GM19240 (cell line): ENCODE results near the gene TNNT2.
A peak's percentile ranks its signal among the peaks of the same experiment; 100 is the strongest.

ENCODE experiments used
- DNase-seq: peaks from one replicate; pipeline ENCODE4 v3.0.0; 2011; ENCODE audit warnings: low spot score; ENCODE audit not compliant: insufficient read length

The TNNT2 gene

DNA sequence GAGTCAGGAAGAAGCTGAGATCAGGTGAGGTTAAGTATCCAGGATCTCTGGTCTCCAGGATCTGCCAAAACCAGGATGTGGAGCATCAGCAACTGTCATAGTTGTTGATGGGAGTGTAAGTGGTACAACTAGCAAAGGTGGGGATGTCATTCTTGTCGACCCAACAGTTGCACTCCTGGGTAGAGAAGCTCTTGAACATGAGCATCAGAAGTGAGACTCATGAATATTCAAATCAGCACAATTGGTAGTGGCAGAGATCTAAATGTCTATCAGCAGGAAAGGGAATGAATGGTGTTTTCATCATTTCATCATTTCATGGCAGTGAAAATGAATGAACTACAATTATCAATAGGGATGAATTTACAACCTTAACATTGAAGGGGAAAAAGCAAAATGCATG lies 25.9 kb upstream of the TNNT2 start:
- DNase-seq: no peak

DNA sequence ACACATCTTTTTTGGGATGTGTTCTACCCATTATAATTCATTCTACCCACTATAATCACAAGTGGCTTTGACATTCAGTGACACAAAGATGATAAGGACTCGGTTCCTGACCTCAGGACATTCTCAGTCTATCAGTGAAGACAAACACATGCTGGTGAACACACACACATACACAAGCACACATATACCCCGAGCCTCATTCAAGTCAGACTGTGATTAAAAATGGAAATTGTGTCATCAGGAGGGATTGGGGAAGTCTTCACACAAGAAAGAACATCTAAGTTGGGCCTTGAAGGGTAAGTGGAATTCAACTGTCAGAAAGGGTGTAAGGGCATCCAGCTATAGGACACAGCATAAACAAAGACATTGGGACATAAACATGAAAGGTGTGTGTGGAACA lies 24.2 kb upstream of the TNNT2 start:
- DNase-seq: no peak

DNA sequence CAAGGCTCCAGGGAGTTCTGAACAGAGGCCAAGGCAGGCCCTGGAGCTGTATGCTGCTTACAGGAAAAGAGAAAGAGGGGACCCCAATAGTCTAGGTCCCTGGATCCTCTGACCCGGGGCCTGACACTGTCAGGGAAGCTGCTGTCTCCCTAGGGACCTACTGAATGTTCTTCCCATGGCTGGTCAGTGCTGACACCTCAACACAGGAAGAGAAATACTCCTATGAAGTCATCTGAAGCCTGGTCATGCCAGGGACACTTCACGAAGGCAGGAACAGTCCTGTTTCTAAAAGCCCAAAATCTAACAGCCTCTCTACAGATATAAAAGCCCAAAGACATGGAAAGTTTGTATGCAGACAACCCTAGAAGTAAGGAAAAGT lies 23.4 kb upstream of the TNNT2 start:
- DNase-seq: no peak

DNA sequence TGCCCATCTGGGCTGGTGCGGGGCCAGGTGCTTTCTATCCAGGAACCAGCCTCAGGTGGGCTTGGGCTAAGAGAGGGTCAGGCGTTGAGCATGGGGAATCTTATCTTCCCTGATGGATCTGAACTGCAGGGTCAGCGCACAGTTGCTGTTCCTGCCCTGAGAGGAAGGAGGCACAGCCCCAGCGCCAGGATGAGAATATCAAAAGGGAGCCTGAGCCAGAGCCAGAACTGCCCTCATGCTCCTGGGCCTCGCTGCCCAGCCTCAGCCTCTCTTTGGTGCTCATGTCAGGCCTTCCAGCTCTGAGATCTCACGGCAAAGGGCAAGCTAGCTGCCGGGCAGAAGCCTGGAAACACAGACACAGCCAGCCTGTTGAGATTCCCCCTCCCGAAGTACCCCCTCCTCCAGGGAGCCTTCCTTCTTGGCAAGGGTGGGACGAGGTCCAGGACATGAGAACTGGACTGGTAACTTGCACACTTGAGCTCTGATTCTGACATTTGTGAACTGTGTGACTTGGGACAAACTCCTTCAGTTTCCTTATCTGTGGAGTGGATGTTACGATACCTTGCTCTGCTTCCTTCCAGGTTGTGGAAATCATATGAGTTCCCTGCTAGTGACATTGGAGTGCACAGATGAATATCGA lies 22.9 kb upstream of the TNNT2 start:
- no peak for DNase-seq

DNA sequence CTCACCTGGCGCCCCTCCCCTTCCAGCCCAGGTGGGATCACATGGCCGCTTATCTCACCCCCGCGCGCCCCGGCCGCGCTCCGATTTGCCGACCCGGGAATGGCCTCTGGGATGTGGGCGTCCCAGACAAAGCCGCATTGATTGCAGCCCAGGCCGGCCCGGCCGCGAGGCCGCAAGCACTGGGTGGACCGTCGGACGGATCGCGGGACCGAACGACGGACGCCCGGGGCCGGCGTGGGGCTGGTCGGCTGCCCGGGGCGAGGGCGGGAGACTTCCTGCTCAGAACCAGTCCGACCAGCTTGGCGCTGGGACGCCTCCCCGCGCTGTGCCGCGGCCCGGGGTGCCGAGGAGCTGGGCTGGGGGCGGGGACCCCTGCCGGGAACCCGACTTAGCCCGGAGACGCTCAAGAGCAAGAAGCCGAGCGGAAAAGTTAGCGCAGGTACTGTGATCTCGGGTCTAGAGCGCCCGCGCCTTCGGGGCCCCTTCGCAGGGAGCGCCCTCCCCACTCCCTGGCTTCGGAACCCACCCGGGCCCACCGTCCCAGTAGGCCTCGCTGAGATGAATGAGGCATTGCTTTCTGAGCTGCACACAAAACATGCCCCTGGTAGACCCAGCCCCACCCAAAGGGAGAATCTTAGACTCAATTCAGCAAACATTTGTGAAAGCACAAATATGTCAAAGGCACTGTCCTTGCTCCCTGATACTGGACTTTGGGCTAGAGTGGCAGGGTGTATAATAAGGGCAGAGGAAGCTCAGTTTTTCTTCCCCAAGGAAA lies 22.1 kb upstream of the TNNT2 start:
- no peak for DNase-seq

DNA sequence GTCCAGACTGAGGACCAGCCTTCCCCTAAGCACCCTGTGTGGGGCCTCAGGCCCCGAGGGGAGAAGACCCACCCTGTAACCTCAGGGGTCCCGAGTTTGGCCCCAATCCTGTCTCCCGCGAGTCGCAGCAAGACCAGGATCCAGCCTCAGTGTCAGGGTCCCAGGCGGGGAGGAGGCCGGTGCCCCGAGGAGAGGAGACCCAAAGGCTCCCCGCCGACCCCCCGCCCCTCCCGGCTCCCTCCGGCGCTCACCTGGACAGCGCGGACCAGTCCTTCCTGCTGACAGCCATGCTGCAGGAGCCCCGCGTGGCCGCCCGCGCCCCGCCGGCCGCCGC lies 21.5 kb upstream of the TNNT2 start, which contains the start of gene LAD1:
LAD1 (minus strand) TSS at position 307 of the 334 bp plus-strand sequence; CDS start at position 289, 18 bp downstream.
- DNase-seq: no peak

DNA sequence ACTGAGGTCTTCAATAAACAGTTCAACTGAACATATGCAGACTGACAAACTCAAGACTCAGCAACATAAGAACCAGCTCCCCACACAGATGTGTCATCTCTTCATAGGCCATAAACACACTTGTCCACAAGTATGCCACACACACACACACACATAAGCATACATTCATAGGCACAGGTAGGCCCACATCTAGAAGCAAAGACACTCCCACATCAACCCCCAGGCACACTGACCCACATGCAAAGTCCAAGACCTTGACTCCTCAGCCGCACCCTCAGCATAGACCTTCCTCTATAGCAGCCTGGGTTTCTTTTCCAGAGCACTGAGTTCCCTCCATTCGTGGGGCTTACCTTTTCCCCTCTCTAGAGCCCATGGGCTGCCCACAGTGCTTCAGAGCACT lies 20.2 kb upstream of the TNNT2 start:
- DNase-seq: no peak

DNA sequence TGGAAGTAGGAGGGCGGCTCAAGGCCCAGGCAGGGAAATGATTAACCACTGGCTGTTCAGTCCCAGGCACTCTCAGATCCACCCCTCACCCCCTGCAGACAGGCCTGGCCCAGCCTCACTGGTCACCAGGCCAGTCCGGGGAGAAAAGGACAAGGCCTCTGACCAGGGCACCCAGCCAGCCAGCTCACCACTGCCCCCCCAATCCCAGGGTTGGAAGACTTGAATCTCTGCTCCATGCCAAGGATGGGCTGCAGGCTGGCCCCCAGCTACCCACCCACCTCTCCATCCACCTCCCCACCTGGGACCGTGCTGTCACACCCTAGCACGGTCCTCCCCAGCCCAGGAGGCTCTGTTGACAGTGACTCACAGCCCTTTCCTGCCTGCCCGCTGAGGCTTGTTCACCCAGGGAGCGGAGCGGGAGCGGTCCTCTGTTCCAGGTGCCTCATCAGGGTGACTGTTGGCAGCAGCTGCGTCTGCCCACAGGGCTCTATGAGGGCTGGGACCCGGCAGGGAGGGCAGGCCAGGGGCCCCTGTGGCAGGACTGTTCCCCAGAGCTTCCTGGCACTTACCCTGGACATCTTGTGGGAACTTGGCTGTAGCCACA lies 19.5 kb upstream of the TNNT2 start:
- no peak for DNase-seq

DNA sequence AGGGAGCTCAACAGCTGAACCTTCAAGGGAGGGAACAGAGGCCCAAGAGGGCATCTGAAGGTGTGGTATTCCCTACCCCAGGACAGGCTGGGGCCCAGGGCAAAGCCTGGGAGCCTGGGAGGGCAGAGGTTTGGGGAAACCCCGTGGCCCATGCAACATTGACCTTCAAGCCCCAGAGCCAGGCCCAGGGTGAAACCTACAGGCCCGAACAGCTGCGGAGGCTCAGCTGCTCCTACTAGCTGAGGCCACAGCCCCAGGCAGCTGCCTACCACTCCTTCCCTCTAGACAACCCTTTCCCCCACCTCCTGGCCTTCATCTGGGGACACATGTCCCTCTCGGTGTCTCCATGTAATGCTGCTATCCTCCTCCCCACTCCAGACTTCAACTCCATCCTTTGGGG lies 18.5 kb upstream of the TNNT2 start:
- DNase-seq: no peak

DNA sequence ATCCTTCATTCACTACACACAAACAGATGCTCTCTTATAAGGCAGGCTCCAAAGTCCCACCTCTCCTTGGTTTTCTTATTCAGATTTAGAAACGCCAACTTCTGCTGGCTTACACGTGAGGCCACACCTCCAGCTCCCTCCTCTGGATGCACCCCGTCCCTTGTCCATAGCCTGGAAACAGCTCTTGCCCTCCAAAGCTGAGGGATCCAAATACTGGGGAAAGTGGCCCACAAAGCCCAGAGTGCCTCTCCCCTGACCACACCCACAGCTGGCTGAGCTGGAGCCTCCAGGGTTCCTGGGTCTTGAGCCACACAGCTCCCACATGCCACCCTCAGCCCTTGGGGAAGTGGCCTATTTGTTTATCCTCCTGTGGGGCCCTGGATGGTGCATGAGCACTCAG lies 17.1 kb upstream of the TNNT2 start:
- no peak for DNase-seq

DNA sequence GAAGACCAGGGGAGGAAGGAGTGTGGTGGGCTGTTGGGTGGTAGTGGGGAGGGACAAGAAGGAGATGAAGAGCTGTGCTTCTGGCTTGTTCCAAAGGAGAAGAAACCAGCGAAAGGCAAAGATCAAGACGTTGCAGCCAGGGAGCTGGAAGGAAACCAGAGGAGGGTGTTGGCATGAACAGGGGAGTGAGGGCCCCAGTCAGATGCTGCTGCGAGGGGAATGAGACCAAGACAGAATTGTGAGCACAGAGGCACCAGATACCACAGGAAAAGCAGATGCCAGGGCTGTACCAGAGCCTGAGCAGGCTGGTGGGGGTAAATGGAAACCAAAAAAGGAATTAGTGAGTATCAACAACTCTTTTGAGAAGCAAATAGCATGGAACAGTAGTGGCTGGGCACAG lies 15.6 kb upstream of the TNNT2 start:
- DNase-seq: no peak

DNA sequence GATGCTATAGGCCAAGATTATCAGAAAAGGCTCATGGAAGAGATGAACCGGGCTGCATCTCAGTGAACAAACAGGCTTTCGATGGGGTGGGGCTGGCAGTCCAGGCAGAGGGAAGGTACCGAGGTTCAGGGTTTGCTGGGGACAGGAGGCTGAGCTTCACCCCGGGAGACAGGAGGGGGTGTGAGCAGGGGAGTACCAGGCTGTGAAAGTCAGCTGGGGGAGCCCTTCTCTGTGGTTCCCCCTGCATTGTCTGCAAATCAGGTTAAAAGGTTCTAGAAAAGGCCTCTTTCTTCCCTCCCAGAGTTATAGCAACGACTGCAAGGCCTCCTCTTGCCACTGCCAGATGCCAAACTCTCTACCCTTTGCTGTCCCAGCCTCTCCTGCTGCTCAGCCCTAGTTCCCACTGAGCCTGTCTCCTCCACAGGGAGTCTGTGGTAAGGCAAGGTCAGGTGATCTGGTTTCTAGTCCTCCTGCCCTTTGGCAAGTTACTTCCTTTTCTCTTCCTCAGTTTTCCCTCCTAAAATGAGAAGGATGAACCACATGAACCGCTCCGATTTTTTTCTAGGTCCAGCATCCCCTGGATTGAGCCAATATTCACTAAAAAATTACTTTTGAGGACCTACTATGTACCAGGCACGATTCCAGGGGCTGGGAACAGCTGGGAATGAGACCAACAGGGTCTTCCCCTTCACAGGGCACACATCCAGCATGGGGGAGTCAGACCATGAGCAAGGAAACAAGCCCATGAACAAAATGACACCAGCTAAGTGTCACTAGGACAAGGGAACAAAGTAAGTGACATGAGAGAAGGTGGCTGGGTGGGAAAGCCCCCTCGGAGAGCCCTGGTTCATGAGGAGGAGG lies 14.4 kb upstream of the TNNT2 start:
- no peak for DNase-seq

DNA sequence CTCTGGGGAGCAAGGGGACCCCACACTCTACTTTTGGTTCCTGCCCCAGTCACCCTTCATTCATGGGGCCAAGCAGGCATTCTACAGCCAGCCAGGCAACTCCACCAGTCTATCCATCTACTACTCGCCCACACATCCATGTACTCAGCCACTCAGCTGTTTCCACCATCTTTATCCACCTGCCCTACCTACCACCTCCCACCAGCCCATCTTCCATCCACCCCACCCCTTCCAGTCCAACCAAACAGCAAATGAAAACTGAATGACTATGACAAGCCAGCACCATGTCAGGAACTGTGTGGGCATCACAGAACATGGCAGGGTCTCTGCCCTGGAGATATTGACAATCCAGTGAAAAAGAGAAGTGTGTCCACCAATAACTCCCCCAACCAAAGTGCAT lies 13.7 kb upstream of the TNNT2 start:
- no peak for DNase-seq

DNA sequence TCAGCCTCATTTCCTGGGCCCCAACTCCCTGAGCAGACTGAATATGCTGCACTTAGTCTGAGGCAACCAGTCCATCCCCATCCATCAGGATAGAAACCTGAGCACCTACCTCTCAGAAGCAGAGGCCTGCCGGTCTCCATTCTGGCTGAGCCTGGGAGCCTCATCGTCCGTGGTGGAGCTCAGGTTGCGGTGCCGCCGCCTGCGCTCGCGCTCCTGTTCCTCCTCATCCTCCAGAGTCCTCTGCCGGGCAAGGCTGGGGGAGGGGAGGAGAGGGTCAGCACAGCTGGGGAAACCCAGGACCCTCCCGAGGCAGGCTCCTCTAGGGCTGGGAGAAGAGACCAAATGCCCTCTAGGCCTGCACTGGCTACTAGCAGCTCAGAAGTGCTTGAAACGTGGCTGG lies 11.6 kb upstream of the TNNT2 start:
- DNase-seq: no peak

DNA sequence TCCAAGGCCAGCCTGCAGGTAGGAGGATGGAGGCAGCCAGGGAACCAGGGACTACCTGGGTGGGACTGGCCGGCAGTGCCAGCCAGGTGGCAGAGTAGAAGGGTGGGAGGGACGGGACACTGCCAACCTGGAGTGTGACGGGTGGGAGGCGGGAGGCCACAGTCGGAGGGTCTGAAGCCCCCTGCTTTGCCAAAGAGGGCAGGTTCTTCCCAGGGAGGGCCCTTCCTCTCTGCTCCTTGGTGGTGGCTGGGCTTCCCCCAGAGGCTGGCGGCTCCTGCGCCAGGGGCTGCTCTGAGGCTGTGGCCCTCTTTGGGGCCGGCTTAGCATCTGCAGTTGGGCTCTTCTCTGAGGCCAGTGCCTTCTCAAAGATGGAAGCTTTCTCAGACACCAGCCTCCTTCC lies 8.7 kb upstream of the TNNT2 start:
- DNase-seq: no peak

DNA sequence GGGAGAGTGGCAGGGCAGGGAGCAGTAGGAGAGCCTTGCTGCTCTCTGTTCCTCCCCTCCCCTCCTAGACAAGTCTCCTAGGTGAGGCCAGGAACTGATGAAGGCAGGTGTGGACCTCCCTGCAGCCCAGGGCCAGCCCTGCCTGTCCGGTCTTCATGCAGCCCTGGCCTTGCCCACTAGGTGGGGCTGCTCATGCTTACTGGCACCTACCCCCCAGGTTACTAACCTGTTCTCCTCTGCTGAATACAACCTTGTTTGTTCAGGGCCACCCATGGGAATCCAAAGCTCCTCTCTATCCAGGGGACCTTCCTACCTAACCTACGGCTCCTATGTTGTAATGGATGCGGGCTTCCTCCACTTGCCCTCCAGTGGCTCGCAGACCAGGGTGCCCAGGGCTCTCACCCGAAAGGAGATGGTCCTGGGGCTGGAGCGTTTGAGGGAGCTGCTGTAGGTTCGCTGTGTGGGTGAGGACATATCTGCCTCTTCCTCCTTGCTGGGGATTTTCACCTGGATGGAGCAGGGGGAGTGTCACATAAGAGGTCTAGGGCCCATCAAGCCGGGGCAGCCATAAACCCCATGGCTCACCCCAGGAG lies 7.9 kb upstream of the TNNT2 start:
- peak; percentile 74 for DNase-seq

DNA sequence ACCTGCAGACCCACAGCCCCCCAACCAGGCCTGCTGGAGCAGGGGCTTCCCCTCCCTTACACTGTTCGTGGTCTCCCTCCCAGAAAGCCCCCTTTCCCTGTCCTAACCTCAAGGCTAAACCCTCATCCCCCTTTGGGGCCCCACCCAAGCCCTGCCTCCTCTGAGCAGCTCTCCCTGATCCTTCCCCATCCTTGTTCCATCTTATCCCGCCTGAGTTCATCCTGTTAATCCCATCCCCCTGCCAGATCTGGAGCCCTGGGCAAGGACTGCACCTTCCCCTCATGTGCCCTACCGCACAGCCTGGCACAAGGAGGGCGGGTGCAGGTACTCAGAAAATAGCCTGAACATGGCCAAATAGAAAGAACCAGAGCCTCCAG lies 6.9 kb upstream of the TNNT2 start:
- no peak for DNase-seq

DNA sequence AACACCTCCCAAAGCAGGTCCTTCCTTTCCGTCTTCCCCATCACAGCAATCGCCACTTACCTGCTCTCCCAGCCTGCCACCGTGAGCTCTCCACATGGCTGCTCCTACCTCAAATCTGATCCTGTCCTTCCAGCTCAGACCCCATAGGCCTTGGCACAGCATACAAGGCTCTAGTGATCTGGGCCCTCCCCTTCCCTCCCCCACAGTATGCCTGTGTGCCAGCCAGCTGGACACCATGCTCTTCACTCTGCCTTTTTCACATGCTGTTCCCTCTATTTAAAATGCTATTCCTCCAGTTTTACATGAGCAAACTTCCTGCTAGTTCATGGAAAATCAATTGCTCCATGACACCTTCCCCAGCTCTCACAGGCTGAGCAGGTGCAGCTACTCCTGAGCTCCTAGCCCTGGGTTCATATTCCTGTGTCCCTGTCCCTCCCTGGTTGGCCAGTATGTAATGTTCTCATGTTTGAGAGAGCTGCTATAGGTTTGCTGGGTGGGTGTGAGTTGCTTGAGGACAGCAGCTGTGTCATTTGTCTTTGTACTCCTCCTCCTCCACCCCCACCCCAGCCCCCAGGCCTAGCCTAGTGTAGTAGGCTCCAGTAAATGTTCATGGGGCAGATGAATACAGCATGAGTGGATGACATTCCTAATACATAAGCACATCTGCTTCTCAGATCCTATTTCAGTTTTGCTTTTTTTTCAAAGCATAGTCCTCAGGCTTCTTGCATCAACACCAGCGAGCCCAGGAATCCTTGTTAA lies 6.3 kb upstream of the TNNT2 start:
- DNase-seq: no peak

DNA sequence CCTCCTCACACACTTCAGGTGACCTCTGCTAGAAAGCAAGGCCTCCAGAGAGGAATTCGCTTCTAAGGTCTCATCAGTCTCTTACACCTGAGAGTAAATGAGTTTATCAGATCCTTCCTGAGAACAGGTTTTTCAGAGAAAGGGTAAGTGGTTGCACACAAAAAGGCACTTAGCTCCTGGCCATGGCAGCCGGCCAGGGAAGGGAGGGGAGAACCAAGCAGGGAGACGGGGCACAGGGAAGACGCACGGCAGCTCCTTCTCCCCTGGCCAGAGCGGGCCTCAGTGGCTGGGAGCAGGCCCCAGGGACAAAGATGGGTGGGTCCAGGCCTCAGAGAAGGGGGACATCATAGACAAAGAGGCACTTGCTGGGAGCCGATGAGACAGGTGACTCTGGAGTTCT lies 3.6 kb upstream of the TNNT2 start:
- DNase-seq: no peak

DNA sequence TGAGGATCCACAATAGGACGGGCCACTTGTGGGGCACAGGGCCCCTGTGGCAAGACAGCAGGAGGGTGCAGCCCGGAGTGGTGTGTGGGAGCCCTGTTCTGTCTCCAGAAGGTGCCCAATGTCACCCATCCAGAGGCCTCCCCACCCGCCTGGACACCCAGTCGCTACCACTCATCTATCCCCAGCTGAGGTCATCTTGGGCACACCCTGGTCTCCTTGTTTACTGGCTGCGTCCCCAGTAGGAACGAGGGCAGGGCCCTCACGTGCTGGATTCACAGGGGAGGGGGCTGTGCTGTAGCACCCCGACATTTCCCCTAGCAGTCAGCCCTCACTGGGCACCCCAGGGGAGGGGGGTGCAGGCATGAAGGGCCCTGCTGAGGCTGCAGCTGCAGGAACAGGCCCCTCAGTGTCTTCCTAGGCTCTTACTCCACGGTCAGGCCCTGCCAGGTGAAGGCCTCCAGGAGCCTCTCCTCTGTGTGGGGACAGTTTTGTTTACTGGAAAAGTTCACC lies 2.3 kb upstream of the TNNT2 start:
- no peak for DNase-seq

DNA sequence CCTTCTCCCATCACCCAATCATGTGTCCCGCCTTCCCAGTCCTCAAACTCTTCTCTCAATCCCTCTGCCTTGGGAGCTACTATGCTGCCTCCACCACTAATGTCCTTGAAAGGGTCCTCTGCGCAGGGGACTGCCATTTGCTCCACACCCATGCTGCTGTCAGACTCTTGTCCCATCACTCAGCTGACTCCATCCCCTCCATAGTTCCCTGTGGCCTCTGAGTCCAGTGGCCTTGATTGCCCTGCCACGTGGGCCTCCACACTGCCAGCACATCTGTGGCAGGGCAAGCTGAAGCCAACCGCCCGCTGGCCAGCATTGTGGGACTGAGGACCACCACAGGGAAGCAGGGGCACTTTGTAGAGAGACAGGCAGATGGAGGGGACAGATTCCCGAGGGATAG lies 1.3 kb upstream of the TNNT2 start:
- DNase-seq: no peak
